ENCODE data around the gene AP3B2.
"Not testable (repeated sequence)": the region's sequence is repeated elsewhere in the genome, so short reads cannot be mapped to it uniquely, and the experiment has no call there.

The AP3B2 gene, protein sequence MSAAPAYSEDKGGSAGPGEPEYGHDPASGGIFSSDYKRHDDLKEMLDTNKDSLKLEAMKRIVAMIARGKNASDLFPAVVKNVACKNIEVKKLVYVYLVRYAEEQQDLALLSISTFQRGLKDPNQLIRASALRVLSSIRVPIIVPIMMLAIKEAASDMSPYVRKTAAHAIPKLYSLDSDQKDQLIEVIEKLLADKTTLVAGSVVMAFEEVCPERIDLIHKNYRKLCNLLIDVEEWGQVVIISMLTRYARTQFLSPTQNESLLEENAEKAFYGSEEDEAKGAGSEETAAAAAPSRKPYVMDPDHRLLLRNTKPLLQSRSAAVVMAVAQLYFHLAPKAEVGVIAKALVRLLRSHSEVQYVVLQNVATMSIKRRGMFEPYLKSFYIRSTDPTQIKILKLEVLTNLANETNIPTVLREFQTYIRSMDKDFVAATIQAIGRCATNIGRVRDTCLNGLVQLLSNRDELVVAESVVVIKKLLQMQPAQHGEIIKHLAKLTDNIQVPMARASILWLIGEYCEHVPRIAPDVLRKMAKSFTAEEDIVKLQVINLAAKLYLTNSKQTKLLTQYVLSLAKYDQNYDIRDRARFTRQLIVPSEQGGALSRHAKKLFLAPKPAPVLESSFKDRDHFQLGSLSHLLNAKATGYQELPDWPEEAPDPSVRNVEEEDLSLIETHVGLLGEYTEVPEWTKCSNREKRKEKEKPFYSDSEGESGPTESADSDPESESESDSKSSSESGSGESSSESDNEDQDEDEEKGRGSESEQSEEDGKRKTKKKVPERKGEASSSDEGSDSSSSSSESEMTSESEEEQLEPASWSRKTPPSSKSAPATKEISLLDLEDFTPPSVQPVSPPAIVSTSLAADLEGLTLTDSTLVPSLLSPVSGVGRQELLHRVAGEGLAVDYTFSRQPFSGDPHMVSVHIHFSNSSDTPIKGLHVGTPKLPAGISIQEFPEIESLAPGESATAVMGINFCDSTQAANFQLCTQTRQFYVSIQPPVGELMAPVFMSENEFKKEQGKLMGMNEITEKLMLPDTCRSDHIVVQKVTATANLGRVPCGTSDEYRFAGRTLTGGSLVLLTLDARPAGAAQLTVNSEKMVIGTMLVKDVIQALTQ

GRCh38 chr15:82709421-82710207, at the start of gene AP3B2:
AP3B2 (minus strand) TSS chr15:82709875; CDS start chr15:82709706, 169 bp downstream.
- DNase-seq: peak; percentile 88

DNA sequence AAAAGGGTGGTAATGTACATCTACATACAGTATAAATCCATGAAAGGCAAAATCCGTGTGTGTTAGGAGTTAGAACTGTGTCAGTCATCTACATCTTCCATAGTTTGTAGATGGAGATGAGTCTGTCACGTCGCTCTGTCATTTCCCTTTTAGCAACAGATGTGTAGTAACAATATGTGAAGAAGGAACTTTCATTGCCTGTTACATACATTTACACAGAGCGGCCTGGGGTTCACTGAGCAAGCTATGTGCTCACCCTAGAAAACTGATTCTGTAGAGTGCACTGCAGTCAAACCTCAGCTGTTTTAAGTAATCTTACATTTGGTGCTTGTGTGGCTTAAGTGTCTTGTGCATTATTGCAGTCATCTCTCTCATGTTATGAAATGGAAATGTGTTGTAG, 41.6 kb upstream of the AP3B2 start:
- peak; percentile 43 for DNase-seq

- peak; percentile 34 for DNase-seq
Observed at GRCh38 chr15:82750831-82751180, 41.1 kb upstream of the AP3B2 start.

DNA sequence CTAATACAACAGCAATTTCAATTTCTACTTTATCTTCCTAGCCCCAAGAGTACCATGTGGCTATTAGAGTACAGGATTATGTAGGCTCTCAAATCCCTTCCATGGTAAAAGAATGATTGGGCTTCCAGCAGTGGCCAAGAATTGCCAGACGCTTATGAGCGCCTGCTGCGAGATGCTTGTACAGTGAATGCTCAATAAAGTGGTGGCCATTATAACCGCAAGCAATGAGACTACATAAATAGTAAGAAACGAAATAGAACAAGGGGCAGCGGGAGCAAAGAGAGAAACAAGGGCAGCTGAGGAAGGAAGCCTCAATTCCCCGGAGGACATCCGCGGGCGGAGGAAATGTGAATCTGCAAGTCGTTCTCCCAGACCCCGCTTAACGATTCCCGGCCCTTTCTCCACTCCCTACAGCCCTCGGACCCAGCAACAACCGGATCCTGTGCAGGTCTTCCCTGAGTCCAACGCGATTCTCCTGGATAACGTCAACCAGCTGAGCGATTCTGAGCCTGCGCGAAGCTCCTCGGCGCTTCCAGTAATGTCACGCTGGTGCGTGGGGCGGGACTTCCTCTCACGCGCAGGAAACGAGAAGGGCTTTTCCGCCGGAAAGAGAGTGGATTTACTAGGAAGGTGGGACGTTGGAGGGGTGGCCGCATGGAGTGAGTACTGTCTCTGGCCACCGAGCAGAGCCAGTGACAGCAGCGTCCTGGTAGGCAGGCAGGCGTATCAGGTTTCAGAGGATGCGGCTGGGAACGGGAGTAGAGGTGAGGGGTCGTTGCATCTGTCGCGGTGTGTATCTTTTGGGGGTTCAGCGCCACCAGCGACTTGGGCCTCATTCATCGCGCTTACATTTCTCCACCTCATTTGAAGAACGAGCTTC, 40.5 kb upstream of the AP3B2 start:
- peak; percentile 98 for DNase-seq

- DNase-seq: no peak
Observed at GRCh38 chr15:82748315-82748714, 38.6 kb upstream of the AP3B2 start.

DNA sequence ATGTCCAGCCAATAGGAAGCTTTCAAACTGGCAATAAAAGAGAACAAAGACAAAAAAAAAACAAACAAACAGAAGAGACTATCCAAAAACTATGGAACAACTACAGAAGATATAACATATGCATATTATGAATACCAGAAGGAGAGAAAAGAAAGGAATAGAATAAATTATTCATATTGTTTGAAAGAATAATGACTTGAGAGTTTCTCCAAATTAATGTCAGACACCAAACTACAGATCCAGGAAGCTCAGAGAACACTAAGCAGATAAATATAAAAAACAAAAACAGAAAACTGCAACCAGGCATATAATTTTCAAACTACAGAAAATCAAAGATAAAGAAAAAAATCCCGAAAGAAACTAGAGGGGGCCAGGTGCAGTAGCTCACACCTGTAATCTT, 34.1 kb upstream of the AP3B2 start:
- DNase-seq: no peak

- DNase-seq: no peak
Observed at GRCh38 chr15:82742134-82742533, 32.5 kb upstream of the AP3B2 start.

DNA sequence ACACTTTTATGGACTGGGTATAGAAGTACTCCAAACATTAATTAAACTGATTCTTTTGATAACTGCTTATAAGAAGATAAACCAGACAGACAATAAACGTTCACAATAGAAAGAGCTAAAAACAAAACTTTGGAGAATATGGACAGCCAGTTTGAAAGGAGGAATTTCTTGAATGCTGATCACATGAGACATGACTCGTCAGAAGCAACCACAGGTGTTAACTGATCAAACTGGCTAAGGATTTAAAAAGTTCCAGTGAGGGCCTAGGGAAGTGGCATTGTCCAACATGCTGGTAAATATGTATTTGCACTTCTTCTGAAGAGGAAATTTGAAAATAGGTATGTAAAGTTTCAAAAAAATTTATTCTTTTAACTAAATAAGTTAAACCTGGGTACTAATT, 29.4 kb upstream of the AP3B2 start:
- DNase-seq: peak; percentile 47

GRCh38 chr15:82737975-82738374, 28.3 kb upstream of the AP3B2 start:
- DNase-seq: peak; percentile 10

DNA sequence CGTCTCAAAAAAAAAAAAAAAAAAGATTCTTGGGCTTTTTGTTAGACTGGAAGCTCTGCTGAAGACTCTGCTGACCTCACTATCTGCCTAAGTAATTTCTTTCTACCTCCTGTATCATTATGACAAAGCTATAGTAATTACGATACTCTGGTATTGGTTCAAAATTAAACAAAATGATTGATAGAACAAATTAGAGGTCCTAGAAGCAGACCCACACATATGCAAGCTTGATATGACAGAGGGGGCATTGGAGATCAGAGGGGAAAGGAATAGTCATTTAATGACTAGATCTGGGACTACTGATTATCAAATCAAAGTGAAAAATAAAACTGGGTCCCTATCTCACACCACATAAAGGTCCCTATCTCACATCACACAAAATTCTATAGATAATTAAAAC, 21.9 kb upstream of the AP3B2 start:
- no peak for DNase-seq

DNA sequence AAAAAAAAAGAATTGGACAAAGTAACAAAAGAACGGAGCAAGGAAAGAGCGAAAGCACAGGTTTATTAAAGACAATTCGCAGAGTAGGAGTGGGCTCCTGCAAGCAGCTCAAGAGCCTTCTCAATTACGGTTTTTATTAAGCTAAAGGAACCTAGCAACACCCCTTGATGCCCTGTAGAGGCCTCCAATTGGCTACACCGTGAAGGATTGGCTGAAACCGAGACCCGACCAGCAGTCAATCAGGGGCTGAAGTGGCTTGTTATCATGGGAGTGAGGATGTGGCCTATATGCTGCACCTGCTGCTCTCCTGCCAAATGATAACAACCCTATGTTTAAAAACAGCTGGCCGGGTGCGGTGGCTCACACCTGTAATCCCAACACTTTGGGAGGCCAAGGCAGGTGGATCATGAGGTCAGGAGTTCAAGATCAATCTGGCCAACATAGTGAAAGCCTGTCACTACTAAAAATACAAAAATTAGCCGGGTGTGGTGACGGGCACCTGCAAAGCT, 20.4 kb upstream of the AP3B2 start:
- DNase-seq: no peak

- DNase-seq: no peak
Observed at GRCh38 chr15:82726816-82727215, 17.1 kb upstream of the AP3B2 start.

- no peak for DNase-seq
Observed at GRCh38 chr15:82715003-82715402, 5.3 kb upstream of the AP3B2 start.

- DNase-seq: no peak
Observed at GRCh38 chr15:82714016-82714415, 4.3 kb upstream of the AP3B2 start.

DNA sequence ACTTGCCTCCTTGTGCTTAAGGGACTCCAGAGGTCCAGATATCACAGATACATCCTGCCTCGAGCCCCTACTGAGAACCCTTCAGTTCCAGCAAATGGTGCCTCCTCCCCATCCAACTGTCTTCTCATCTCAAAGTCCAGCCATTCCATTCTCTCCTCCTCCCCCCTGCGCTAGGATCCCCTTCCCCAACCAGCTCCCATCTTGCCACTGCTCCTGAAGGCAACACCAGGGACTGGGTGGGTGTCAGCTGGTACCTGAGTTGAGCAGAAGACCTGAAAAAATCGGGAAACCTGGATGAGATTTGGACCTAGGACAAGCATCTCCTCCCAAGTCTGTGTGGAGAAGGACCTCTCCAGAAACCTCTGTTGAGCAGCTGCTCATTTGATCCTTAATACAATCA, 2.4 kb upstream of the AP3B2 start:
- no peak for DNase-seq

GRCh38 chr15:82710926-82711490, 1.3 kb upstream of the AP3B2 start:
- DNase-seq: no peak

DNA sequence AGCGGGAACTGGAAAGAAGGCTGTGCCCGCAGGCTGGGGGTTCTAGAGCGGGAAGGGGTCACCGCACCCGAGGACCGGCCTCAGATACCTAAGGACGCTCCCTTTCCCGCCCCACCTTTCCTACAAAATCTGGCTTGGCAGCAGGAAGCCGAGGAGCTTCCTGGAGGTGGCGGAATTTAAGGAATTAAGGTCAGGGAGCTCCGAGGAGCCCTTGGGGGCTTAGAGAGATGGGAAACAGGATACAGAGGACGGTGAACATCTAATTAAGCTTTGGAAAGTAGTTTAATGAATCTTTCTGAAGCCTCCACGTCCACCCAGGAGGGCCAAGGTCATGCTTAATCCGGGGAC, 507 bp upstream of the AP3B2 start:
- DNase-seq: no peak

- no peak for DNase-seq
Observed at GRCh38 chr15:82709081-82709420, 624 bp downstream of the AP3B2 start.

DNA sequence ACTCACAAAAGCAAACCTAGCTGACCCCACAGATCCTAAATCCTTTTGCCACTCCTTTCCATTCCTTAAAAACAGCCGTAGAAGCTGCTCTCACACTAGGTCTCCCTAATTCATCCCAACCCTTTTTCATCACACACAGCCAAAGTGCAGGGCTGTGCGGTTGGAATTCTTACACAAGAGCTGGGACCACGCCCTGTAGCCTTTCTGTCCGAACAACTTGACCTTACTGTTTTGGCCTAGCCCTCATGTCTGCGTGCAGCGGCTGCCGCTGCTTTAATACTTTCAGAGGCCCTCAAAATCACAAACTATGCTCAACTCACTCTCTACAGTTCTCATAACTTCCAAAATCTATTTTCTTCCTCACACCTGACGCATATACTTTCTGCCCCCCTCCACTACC, 3.8 kb downstream of the AP3B2 start:
- DNase-seq: not testable (repeated sequence)

- no peak for DNase-seq
Observed at GRCh38 chr15:82699726-82700125, 9.9 kb downstream of the AP3B2 start.

DNA sequence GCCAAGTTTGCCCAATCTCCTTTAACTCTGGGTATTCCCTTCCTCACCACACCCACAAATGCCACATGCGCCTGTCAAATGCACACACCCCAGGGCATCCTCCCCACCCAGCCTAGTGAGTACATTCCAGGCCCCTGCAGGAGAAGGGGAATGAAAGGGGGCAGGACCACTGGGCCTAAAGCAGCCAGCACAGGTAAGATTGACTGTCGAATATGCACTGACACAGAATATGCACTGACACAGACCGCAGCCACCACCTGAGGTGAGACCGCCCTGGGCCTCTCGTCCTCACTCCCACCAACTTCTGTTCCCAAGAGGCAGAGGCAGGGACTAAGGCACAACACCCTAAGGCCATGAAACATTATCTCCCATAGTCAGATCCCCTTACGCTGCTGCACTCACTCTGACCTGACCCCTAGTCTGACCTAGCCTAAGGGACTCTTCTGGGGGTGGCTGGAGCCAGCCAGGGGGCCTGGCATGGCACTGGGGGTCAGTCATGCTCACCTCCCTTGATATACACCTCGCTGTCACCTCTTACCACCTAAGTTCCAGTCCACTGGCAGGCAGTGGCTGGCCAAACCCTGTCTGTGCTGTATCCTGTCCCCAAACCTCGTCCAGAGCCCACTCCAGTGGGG, 10.8 kb downstream of the AP3B2 start:
- no peak for DNase-seq
